PC-9 (cell line): ENCODE results near the gene MSANTD7. TPM values are rescaled to one million over a fixed set of nuclear protein-coding genes. Genes with fewer than 3 reads are reported as not detected.
"Not testable (repeated sequence)": the region's sequence is repeated elsewhere in the genome, so short reads cannot be mapped to it uniquely, and the experiment has no call there.

ENCODE experiments used
- BruUV-seq: library from RNA; stranded (reverse); fragments of 400-500 nt; replicated peaks from 2 replicates; lab custom pipeline; 2021; lab: Mats Ljungman, UMichigan
- CTCF ChIA-PET: fragments of 300-600 bp; sonication (Branson Sonifier 250); formaldehyde crosslinking; loops from one replicate; lab custom pipeline; 2022; ENCODE audit warnings: antibody characterized with exemption; lab: Charles Lee
- POLR2A ChIA-PET: fragments of 300-600 bp; sonication (Branson Sonifier 250); formaldehyde crosslinking; loops from one replicate; lab custom pipeline; 2022; ENCODE audit warnings: antibody characterized with exemption; ENCODE audit not compliant: unreplicated experiment; lab: Charles Lee
- DNase-seq, 2 experiments: peaks; one replicate each; pipeline versions ENCODE4 v3.0.0 to v3.0.0-alpha.2; 2015 to 2022; ENCODE audit warnings: mixed read lengths in 1 of 2
- H2AFZ ChIP-seq: fragments of 200-600 bp; sonication (generic); 2 replicates; pipeline ENCODE4 v1.8.1; 2017; ENCODE audit warnings: antibody characterized with exemption
- H3F3A ChIP-seq: fragments of 200-600 bp; sonication (generic); 2 replicates; pipeline ENCODE4 v1.8.1; 2017; ENCODE audit warnings: antibody characterized with exemption, mild to moderate bottlenecking, low read depth; ENCODE audit not compliant: insufficient read depth
- H3K27ac ChIP-seq: fragments of 200-600 bp; sonication (generic); 2 replicates; pipeline ENCODE4 v1.6.1; 2016; ENCODE audit warnings: mixed run types
- H3K27me3 ChIP-seq: fragments of 200-600 bp; sonication (generic); 2 replicates; pipeline ENCODE4 v1.6.1; 2016; ENCODE audit warnings: low read depth, mixed run types; ENCODE audit not compliant: insufficient read depth
- H3K36me3 ChIP-seq: fragments of 200-600 bp; sonication (generic); 2 replicates; pipeline ENCODE4 v1.6.1; 2016; ENCODE audit warnings: low read depth, mixed run types
- H3K4me1 ChIP-seq: fragments of 200-600 bp; sonication (generic); replicated peaks from 2 replicates; pipeline ENCODE4 v1.6.1; 2016; ENCODE audit warnings: mixed run types; ENCODE audit not compliant: insufficient read depth
- H3K4me2 ChIP-seq: fragments of 200-600 bp; sonication (generic); 2 replicates; pipeline ENCODE4 v1.6.1; 2017; ENCODE audit warnings: mixed run types
- H3K4me3 ChIP-seq: fragments of 200-600 bp; sonication (generic); 2 replicates; pipeline ENCODE4 v1.6.1; 2016; ENCODE audit warnings: mixed run types
- H3K79me2 ChIP-seq: fragments of 200-600 bp; sonication (generic); 2 replicates; pipeline ENCODE4 v1.6.1; 2017; ENCODE audit warnings: low read depth, mixed run types
- H3K9me2 ChIP-seq: fragments of 200-600 bp; sonication (generic); 2 replicates; pipeline ENCODE4 v1.8.1; 2017; ENCODE audit warnings: mild to moderate bottlenecking; ENCODE audit not compliant: insufficient read depth
- H3K9me3 ChIP-seq: fragments of 200-600 bp; sonication (generic); 2 replicates; pipeline ENCODE4 v1.8.1; 2016; ENCODE audit warnings: low read depth; ENCODE audit not compliant: insufficient read depth
- H4K20me1 ChIP-seq: fragments of 200-600 bp; sonication (generic); 2 replicates; pipeline ENCODE4 v1.8.1; 2017; ENCODE audit not compliant: insufficient read depth
- CTCF ChIP-seq: fragments of 200-600 bp; sonication (generic); conservative IDR thresholded peaks from 2 replicates; pipeline ENCODE4 v1.6.1; 2017; ENCODE audit warnings: mixed run types, antibody characterized with exemption, mild to moderate bottlenecking, moderate library complexity
- EZH2 ChIP-seq: fragments of 200-600 bp; sonication (generic); IDR thresholded peaks from 2 replicates; pipeline ENCODE4 v1.8.0; 2017; ENCODE audit warnings: antibody characterized with exemption, low read depth
- intact Hi-C: fragments of 100-400 bp; cut with micrococcal nuclease; formaldehyde crosslinking; loops from one replicate; pipeline ENCODE4 v1.10.0; 2022; ENCODE audit not compliant: unreplicated experiment
- total RNA-seq: library from RNA; stranded (reverse); gene quantifications from 2 replicates; pipeline ENCODE4 v1.2.3, GENCODE V29; 2021

The MSANTD7 gene
- total RNA-seq, 1 experiment from 2014 or later, result 11.6 TPM

- no peaks in the 10 kb centered on the region for H3K79me2 ChIP-seq
- H2AFZ ChIP-seq, result no peak overlapping the region
- BruUV-seq, result no TSS peak
- POLR2A ChIA-PET, result no interaction called here
- no peak overlapping the region for H3K27ac ChIP-seq
- no peaks in the 10 kb centered on the region for H3K9me2 ChIP-seq
- H4K20me1 ChIP-seq, result no peaks in the 10 kb centered on the region
- no peaks in the 10 kb centered on the region for H3K9me3 ChIP-seq
- DNase-seq, result no peak
- CTCF ChIA-PET, result no interaction called here
- no peak overlapping the region for H3K4me2 ChIP-seq
- no peaks in the 10 kb centered on the region for H3F3A ChIP-seq
- intact Hi-C loops, result no loop called here
- TF ChIP-seq EZH2, result no peak
- no peak for TF ChIP-seq CTCF
- no peak overlapping the region for H3K4me3 ChIP-seq
- no peaks in the 10 kb centered on the region for H3K27me3 ChIP-seq
- 0 out of 2 replicates have a peak, but pooled peaks cover 7% of the 10 kb centered on the region for H3K36me3 ChIP-seq
- H3K4me1 ChIP-seq, result no peaks in the 10 kb centered on the region
These were observed 22.7 kb downstream of the MSANTD7 start for GRCh38 chr10:14860791-14861190.

GRCh38 chr10:14864466-14864865 is 26.4 kb downstream of the MSANTD7 start:
- H2AFZ ChIP-seq, H3K9me2 ChIP-seq, H3K4me2 ChIP-seq, H3K36me3 ChIP-seq, H4K20me1 ChIP-seq, POLR2A ChIA-PET, CTCF ChIA-PET, H3F3A ChIP-seq, BruUV-seq, H3K9me3 ChIP-seq, H3K27me3 ChIP-seq, intact Hi-C loops, H3K27ac ChIP-seq, H3K79me2 ChIP-seq, DNase-seq, H3K4me1 ChIP-seq, H3K4me3 ChIP-seq: not testable (repeated sequence)

- H3F3A ChIP-seq, intact Hi-C loops, H3K9me3 ChIP-seq, CTCF ChIA-PET, POLR2A ChIA-PET, H3K4me1 ChIP-seq, H3K36me3 ChIP-seq, BruUV-seq, H4K20me1 ChIP-seq, H2AFZ ChIP-seq, H3K27ac ChIP-seq, H3K4me2 ChIP-seq, H3K27me3 ChIP-seq, H3K79me2 ChIP-seq, DNase-seq, H3K4me3 ChIP-seq, H3K9me2 ChIP-seq: not testable (repeated sequence)
These were observed 26.8 kb downstream of the MSANTD7 start for GRCh38 chr10:14864871-14865270.

- ChIA-PET POLR2A (interaction anchor here (0.7 kb wide), 1 partner anchor 295 kb away, joined by 4 read pairs; the partner anchor contains the start of gene NMT2), CTCF (no interaction called here)
- Histone ChIP-seq H3K79me2 (peaks cover 21% of the 10 kb centered on the region), H3K4me1 (peaks cover 9% of the 10 kb centered on the region), H3K27ac (no peak overlapping the region; the same call in 1 of the 2 replicates), H2AFZ (no peak overlapping the region), H3K4me3 (no peak overlapping the region), H3F3A (peaks cover 8% of the 10 kb centered on the region; the same call in 1 of the 2 replicates), H3K4me2 (no peak overlapping the region), H3K9me2 (no peaks in the 10 kb centered on the region), H3K9me3 (no peaks in the 10 kb centered on the region), H3K36me3 (peaks cover 7% of the 10 kb centered on the region; the same call in 1 of the 2 replicates), H3K27me3 (no peaks in the 10 kb centered on the region), H4K20me1 (no peaks in the 10 kb centered on the region)
- intact Hi-C loops, result no loop called here
- BruUV-seq, result no TSS peak
- TF ChIP-seq EZH2 (no peak), CTCF (no peak)
- DNase-seq, result no peak
These were observed 35.1 kb downstream of the MSANTD7 start for GRCh38 chr10:14873090-14873760.
